WTC11 (cell line): Measurements from ENCODE around the gene DLX1.

Experiments
- AFF4 ChIP-seq: sonication (generic); formaldehyde crosslinking; IDR thresholded peaks from 2 replicates; pipeline ENCODE4 v1.8.1; 2023; ENCODE audit warnings: mild to moderate bottlenecking, missing genetic modification reagents, borderline replicate concordance
- CBFB ChIP-seq: sonication (generic); formaldehyde crosslinking; IDR thresholded peaks from 2 replicates; pipeline ENCODE4 v1.8.1; 2022; ENCODE audit warnings: mild to moderate bottlenecking, low read depth, missing genetic modification reagents
- CTCF ChIP-seq: fragments of 200-600 bp; IDR thresholded peaks from 2 replicates; pipeline ENCODE4 v1.8.0; 2022; ENCODE audit warnings: antibody characterized with exemption
- ELF4 ChIP-seq: sonication (generic); formaldehyde crosslinking; IDR thresholded peaks from 2 replicates; pipeline ENCODE4 v1.8.1; 2022; ENCODE audit warnings: low read depth, mild to moderate bottlenecking, moderate library complexity, missing genetic modification reagents
- GRHL2 ChIP-seq: fragments of 250-450 bp; sonication (Bioruptor Pico); IDR thresholded peaks from 2 replicates; pipeline ENCODE4 v1.8.0; 2022; ENCODE audit warnings: mild to moderate bottlenecking, moderate library complexity; ENCODE audit not compliant: insufficient replicate concordance, severe bottlenecking

- TF ChIP-seq ELF4 (CRISPR knock-in tag): no peak
- TF ChIP-seq CTCF: no peak
- no peak for TF ChIP-seq AFF4 (CRISPR knock-in tag)
- no peak for TF ChIP-seq CBFB (CRISPR knock-in tag)
- no peak for TF ChIP-seq GRHL2 (CRISPR knock-in tag)
Measured at GRCh38 chr2:172070936-172071335, 14.4 kb upstream of the DLX1 start.
